K562 (cell line): ENCODE measurements around the gene DBNDD1. TPM values are rescaled to one million over a fixed set of nuclear protein-coding genes. Genes with fewer than 3 reads are reported as not detected.

ENCODE experiments used
- ATAC-seq: fragments of 200-7000 bp; cut with Tn5 transposase; 3 replicates; pipeline ENCODE4 v1.9.1; 2020; ENCODE audit warnings: moderate library complexity
- BruUV-seq: library from RNA; stranded (reverse); fragments of 400-500 nt; replicated peaks from 2 replicates; lab custom pipeline; 2021; lab: Mats Ljungman, UMichigan
- CTCF ChIA-PET: fragments of 300-600 bp; formaldehyde crosslinking; extraction: SDS; loops from one replicate; lab custom pipeline; 2021; ENCODE audit warnings: low intra/inter-chr PET ratio; lab: Yijun Ruan, JAX
- POLR2A ChIA-PET: fragments of 300-600, 350-650 bp; sonication (Branson Sonifier 250); formaldehyde crosslinking; extraction: SDS; loops from one replicate; lab custom pipeline; 2021; ENCODE audit warnings: antibody characterized with exemption, inconsistent platforms; lab: Yijun Ruan, JAX
- DNase-seq, 4 experiments: peaks; one replicate each; pipeline versions ENCODE4 v3.0.0 to v3.0.0-alpha.2; 2011 to 2018; ENCODE audit warnings: low spot score in 3 of 4, mixed read lengths in 3 of 4; ENCODE audit errors: extremely low read depth in 1 of 4
- FAIRE-seq: peaks from 2 replicates; lab custom pipeline; 2011; peaks lifted over from hg19 to GRCh38; lab: Jason Lieb, UNC
- H2AFZ ChIP-seq: 2 replicates; pipeline ENCODE4 v1.6.0; 2011; ENCODE audit warnings: low read depth, low read length, control low read depth, inconsistent platforms
- H3K27ac ChIP-seq: fragments of 200-600 bp; 3 replicates; pipeline ENCODE4 v1.8.0; 2011; ENCODE audit warnings: low read depth, mild to moderate bottlenecking, control low read depth, inconsistent platforms, low read length, moderate library complexity, mixed read lengths; ENCODE audit errors: extremely low read depth
- H3K27me3 ChIP-seq, 2 experiments: fragments of 300-600 bp in 1 of 2; 2 replicates in 1 of 2; 3 replicates in 1 of 2; pipeline versions ENCODE4 v1.6.0 to v1.8.0; 2011; ENCODE audit warnings: inconsistent platforms in 2 of 2, low read length in 2 of 2, mild to moderate bottlenecking in 1 of 2, mixed read lengths in 1 of 2, moderate library complexity in 1 of 2; ENCODE audit not compliant: control insufficient read depth in 2 of 2, insufficient read depth in 2 of 2
- H3K36me3 ChIP-seq: fragments of 300-600 bp; 3 replicates; pipeline ENCODE4 v1.8.0; 2011; ENCODE audit warnings: mild to moderate bottlenecking, low read length, inconsistent platforms; ENCODE audit not compliant: control insufficient read depth, insufficient read depth
- H3K4me1 ChIP-seq, 2 experiments: fragments of 200-600 bp in 1 of 2; replicated peaks in 1 of 2; 2 replicates in 1 of 2; 3 replicates in 1 of 2; pipeline versions ENCODE4 v1.5.1 to v1.8.0; 2011; ENCODE audit warnings: inconsistent platforms in 2 of 2, low read length in 2 of 2, mild to moderate bottlenecking in 1 of 2, mixed read lengths in 1 of 2, moderate library complexity in 1 of 2; ENCODE audit not compliant: control insufficient read depth in 2 of 2, insufficient read depth in 2 of 2
- H3K4me2 ChIP-seq: 2 replicates; pipeline ENCODE4 v1.6.1; 2011; ENCODE audit warnings: low read length, control low read depth, inconsistent platforms, mixed read lengths; ENCODE audit not compliant: insufficient read depth
- H3K4me3 ChIP-seq: fragments of 200-600 bp; sonication (generic), shearing (Covaris generic); 2 replicates; pipeline ENCODE4 v1.5.1; 2016; ENCODE audit warnings: control low read depth, inconsistent platforms
- H3K79me2 ChIP-seq: fragments of 200-600 bp; 3 replicates; pipeline ENCODE4 v1.8.0; 2011; ENCODE audit warnings: low read length, inconsistent platforms; ENCODE audit not compliant: control insufficient read depth, insufficient read depth
- H3K9ac ChIP-seq, 2 experiments: 2 replicates each; pipeline versions ENCODE4 v1.6.0 to v1.6.1; 2011; ENCODE audit warnings: low read depth in 2 of 2, low read length in 2 of 2, control low read depth in 1 of 2, inconsistent platforms in 1 of 2, mild to moderate bottlenecking in 1 of 2, mixed read lengths in 1 of 2; ENCODE audit not compliant: insufficient read depth in 1 of 2
- H3K9me1 ChIP-seq: one replicate; pipeline ENCODE4 v1.6.0; 2011; ENCODE audit warnings: inconsistent platforms, mild to moderate bottlenecking, low read length, moderate library complexity; ENCODE audit not compliant: control insufficient read depth, insufficient read depth
- H3K9me3 ChIP-seq: replicated peaks from 2 replicates; pipeline ENCODE4 v1.5.1; 2011; ENCODE audit warnings: low read depth, low read length, inconsistent platforms; ENCODE audit not compliant: control insufficient read depth, insufficient read depth
- H4K20me1 ChIP-seq: replicated peaks from 2 replicates; pipeline ENCODE4 v1.6.1; 2011; ENCODE audit warnings: low read length, inconsistent platforms, mixed read lengths; ENCODE audit not compliant: control insufficient read depth, insufficient read depth
- EHMT2 ChIP-seq: fragments of 450-650 bp; IDR thresholded peaks from 2 replicates; pipeline ENCODE4 v1.6.1; 2018; ENCODE audit warnings: antibody characterized with exemption
- GTF2A2 ChIP-seq: IDR thresholded peaks from 2 replicates; pipeline ENCODE4 v1.6.1; 2016; ENCODE audit warnings: mild to moderate bottlenecking, missing genetic modification characterization, missing compliant biosample characterization
- MEF2D ChIP-seq: conservative IDR thresholded peaks from 2 replicates; pipeline ENCODE4 v1.6.1; 2016; ENCODE audit warnings: low read depth, missing genetic modification characterization, missing compliant biosample characterization
- PHB2 ChIP-seq: fragments of 450-650 bp; IDR thresholded peaks from 2 replicates; pipeline ENCODE4 v1.6.1; 2017; ENCODE audit warnings: low read depth
- TCF15 ChIP-seq: fragments of 250-450 bp; sonication (Bioruptor Pico); IDR thresholded peaks from 2 replicates; pipeline ENCODE4 v1.8.0; 2022; ENCODE audit warnings: moderate library complexity, mild to moderate bottlenecking, inconsistent platforms
- ZNF431 ChIP-seq: sonication (generic); formaldehyde crosslinking; IDR thresholded peaks from 2 replicates; pipeline ENCODE4 v1.8.0; 2022; ENCODE audit warnings: mild to moderate bottlenecking, missing genetic modification reagents
- WGBS: fragments of 100-300 bp; shearing (Covaris generic); methylation state at CpG from one replicate; pipeline ENCODE4 v1.1.6; 2016; ENCODE audit warnings: low coverage, mixed read lengths; ENCODE audit not compliant: insufficient coverage; ENCODE audit errors: missing lambda C conversion rate; 5-methylcytosine and 5-hydroxymethylcytosine counted together
- in situ Hi-C: fragments of 300-500 bp; cut with MboI; formaldehyde crosslinking; loops from 4 replicates; pipeline ENCODE4 v1.15.0; 2018; ENCODE audit warnings: inconsistent platforms, mixed read lengths
- intact Hi-C: fragments of 100-400 bp; cut with micrococcal nuclease; formaldehyde crosslinking; loops from 2 replicates; pipeline ENCODE4 v1.14.2; 2022
- polyA plus RNA-seq, 8 experiments: library from polyadenylated mRNA; depleted of rRNA in 4 of 8; stranded (reverse) in 5 of 8; unstranded in 3 of 8; fragments of >200 nt; fragmentation: Nextera tagmentation in 2 of 8; fragmentation: Illumina TruSeq in 1 of 8; extraction: Ambion mirVana in 2 of 8; extraction: Trizol in 1 of 8; gene quantifications; 2 replicates each; pipeline versions ENCODE4 v1.2.1 to v1.2.3, GENCODE V29; 2011 to 2014; ENCODE audit warnings: inconsistent platforms in 1 of 8, missing spikeins in 1 of 8
- total RNA-seq, 7 experiments: library from RNA; depleted of rRNA in 6 of 7; stranded (reverse); fragments of >200 nt in 6 of 7; fragmentation: Illumina TruSeq in 2 of 7; extraction: Trizol in 2 of 7; gene quantifications; 2 replicates each; pipeline versions ENCODE4 v1.2.1 to v1.2.3, GENCODE V29; 2011 to 2021; ENCODE audit warnings: low replicate concordance in 1 of 7
- TF ChIP-seq, protein P1 (sequence below): fragments of 450-650 bp; conservative IDR thresholded peaks from 2 replicates; pipeline ENCODE4 v1.6.1; 2016; ENCODE audit warnings: missing genetic modification characterization, low read depth, mild to moderate bottlenecking, control low read depth, missing compliant biosample characterization

Gene DBNDD1
- total and polyA plus RNA-seq, 9 of the 15 experiments (the other 6 are each of a cell fraction or from before 2014, with no cell fraction given): 0.55 to 13.0 (median 5.8) TPM

- Histone ChIP-seq H3K9me1 (no peaks in the 10 kb centered on the region), H3K4me3 (no peak overlapping the region), H3K27ac (no peak overlapping the region), H3K27me3 (no peaks in the 10 kb centered on the region), H3K36me3 (peaks cover 81% of the 10 kb centered on the region), H4K20me1 (no peaks in the 10 kb centered on the region), H3K79me2 (peaks cover 15% of the 10 kb centered on the region), H2AFZ (no peak overlapping the region), H3K9me3 (no peaks in the 10 kb centered on the region), H3K4me1 (no peaks in the 10 kb centered on the region; a peak in 2 of 5 replicates), H3K9ac (no peak overlapping the region), H3K4me2 (no peak overlapping the region)
- FAIRE-seq (no peak), DNase-seq (no peak), ATAC-seq (no peak)
- intact Hi-C loops: no loop called here
- no TSS peak for BruUV-seq
- TF ChIP-seq MEF2D: no peak
- TF ChIP-seq GTF2A2: no peak
- TF ChIP-seq ZNF431: no peak
- TF ChIP-seq PHB2: no peak
- TF ChIP-seq EHMT2: no peak
- no peak for TF ChIP-seq TCF15 (CRISPR knock-in tag)
- TF ChIP-seq, protein P1, sequence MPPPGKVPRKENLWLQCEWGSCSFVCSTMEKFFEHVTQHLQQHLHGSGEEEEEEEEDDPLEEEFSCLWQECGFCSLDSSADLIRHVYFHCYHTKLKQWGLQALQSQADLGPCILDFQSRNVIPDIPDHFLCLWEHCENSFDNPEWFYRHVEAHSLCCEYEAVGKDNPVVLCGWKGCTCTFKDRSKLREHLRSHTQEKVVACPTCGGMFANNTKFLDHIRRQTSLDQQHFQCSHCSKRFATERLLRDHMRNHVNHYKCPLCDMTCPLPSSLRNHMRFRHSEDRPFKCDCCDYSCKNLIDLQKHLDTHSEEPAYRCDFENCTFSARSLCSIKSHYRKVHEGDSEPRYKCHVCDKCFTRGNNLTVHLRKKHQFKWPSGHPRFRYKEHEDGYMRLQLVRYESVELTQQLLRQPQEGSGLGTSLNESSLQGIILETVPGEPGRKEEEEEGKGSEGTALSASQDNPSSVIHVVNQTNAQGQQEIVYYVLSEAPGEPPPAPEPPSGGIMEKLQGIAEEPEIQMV (tag): no peak
- CTCF ChIA-PET: no interaction called here
- in situ Hi-C loops: no loop called here
- 93% methylated on average over 8 of the region's 8 CpGs for WGBS
- POLR2A ChIA-PET: interaction anchor here (0.6 to 2.8 kb wide), 3 partner anchors 9 to 58 kb away, joined by 3 to 15 read pairs (median 3); no protein-coding TSS in a partner anchor
Observed at GRCh38 chr16:89981414-89981813, 37.8 kb downstream of the DBNDD1 start.
